ENCODE results near the gene GALNT17.

The GALNT17 gene

GRCh38 chr7:71404726-71405345 lies 272.9 kb downstream of the GALNT17 start:
- no peak for DNase-seq

GRCh38 chr7:71408271-71408670 lies 276.3 kb downstream of the GALNT17 start:
- DNase-seq: no peak

DNA sequence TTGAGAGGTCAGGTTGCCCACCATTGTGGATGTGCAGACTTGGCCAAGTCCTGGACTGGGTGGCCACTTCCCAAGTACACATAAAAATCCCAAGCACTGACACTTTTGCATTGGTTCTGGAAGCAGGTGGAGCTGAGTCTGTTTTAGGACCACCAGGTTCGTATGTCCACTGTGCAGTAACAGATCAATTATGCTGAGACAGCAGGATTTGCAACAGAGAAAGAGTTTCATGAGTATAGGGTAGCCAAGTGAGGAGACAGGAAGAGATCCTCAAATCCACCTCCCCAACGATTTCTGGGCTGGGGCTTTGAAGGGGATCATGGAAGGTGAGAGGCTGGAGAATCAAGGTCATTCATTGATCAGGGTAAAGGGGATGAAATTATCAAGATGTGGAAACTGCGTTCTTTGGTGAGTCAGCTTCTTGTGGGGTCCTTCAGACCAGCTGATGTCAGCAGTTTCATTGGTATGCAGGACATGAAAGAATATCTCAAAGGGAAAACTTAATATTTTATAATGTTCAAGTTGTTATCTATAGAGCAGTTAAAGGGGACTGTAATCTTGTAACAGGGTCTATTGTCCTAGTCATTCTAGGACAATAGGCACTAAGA lies 277.7 kb downstream of the GALNT17 start:
- DNase-seq: no peak

DNA sequence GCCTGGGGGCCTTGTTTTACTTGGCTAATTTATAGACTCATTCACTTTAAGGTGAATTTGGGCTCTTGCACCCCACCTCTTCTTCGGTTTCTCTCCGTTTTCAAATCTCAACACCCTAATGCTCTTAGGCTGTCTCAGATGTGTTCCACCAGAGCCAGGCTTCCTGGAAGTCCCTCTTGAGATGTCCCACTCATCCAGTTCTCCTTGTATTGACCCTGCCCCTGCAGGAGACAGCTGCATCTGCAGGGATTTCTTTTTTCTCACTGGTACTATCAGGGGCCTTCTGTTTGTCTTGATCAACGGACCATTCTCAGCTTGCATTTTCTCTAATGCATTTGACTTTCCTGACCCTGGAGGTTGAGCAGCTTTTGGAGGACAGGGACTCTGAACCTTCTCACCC lies 279.5 kb downstream of the GALNT17 start:
- no peak for DNase-seq

DNA sequence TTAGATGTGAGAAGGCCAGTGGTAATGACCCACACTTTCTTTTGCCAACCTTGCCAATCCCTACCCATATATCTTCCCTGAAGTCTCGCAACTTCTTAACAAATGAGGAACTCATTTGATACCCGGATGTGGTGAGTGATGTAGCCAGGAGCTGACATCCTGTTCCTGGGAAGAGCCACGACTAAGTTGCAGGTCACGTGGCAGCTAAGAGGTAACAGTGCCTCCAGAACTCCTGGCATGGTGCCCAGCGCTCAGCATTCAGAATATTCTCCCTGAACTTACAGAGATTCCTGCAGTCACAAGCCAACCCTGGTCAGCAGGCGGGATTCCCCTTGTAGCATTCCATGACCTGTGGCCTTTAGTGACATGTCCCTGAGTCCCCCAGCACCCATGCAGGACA lies 282.5 kb downstream of the GALNT17 start:
- no peak for DNase-seq

DNA sequence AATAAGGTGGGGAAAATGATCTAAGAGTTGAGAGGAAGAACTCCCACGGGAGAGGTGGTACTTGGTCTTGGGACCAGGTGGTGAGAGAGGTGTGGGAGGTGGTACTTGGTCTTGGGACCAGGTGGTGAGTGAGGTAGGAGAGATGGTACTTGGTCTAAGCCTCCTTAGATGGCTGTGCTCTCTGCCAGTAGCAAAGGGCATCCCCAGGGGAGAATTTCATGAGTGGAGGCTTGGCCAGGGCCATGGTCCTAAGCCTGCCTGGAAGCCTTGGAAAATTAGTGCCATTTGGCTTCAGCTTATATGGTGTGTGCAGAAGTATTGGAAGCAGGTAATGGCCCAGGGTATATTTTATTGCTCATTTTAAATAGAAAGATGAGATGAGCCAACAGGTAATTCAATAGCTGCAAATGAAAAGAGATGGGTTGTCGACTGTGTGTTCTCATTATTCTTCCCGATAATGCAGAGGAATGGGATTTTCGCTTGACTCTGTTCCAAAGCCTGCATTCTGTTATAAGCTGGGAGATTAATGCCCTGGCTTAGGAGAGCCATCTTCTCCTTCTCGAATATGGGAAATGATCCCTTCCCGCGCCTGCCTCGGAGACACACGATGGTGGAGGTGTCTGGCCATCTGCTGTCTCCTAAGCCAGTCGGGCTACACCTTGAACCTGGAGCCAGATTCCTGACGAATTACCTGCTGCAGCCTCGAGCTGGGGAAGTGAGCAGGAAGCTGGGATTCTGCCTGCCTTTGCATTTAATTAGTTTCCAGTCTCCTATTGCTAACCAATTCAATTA lies 287.8 kb downstream of the GALNT17 start:
- DNase-seq: no peak

GRCh38 chr7:71422104-71422503 lies 290.2 kb downstream of the GALNT17 start:
- no peak for DNase-seq

GRCh38 chr7:71424166-71425035 lies 292.5 kb downstream of the GALNT17 start:
- no peak for DNase-seq

DNA sequence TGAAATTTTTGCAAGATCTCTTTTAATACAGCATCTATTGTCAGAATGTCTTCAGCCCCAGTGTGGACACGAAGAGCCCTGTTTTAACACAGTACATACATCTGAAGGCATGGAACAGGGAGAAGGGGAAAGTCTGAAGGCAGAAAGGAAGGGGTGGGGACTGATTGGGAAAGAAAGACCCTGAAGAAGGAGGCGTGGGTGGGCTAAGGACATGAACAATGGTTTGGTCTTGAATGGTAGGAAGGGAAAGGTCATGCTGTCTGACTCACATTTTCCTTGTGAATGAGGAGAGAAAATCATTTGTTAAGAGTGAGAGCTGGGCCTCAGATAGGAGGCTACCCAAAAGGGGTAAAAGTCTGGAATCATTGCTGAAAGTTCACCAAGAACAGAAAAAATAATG lies 297.1 kb downstream of the GALNT17 start:
- DNase-seq: no peak

DNA sequence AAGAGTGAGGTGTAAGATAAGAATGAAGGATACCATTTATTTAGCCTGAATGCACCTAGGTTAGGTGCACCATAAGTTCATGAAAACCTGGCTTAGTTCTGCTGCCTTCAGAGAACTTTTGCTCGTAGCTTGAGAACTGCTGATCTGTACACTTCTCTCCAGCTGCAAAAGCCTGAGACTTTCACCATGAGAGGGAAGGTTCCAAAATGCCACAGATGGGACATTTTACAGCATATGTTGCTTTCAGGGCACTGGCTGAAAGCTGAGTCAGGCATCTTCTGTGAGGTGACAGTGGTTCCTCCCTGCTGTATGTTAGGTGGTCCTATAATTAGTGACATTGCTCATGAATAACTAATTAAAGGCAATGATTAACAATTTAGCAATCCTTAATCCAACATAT lies 298.3 kb downstream of the GALNT17 start:
- DNase-seq: no peak

DNA sequence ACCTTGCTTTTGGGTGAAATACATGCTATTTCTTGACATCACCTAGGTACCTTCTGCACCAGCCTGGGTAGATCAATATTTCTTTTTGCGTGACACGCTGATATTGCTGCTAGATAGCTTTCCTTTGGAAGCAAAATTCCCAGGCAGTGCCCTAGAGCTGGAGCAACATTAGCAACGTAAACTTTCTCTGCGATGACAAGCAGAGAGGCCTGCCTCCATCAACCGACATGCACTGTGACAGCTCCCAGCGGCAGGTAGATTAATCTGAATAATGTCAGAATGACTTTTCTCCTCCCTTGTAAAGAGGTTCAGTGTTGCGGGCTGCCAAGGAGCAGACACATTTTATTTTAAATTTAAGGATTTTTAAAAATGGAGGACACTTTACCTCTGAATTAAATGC lies 307.4 kb downstream of the GALNT17 start:
- no peak for DNase-seq

- DNase-seq: no peak
Measured at GRCh38 chr7:71442492-71443190, 310.7 kb downstream of the GALNT17 start.

DNA sequence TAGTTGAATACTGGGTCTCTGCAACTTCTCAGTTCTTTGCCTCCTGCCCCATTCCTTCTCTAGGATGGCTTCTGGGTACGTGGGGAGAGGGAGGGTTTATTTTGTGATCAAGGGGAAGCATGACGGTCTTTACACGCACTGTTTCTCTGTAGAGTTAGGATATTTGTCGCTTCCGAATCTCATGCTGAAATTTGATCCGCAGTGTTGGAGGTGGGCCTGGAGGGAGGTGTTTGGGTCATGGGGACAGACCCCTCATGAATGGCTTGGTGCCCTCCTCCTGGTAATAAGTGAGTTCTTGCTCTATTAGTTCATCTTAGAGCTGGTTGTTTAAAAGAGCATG lies 311.2 kb downstream of the GALNT17 start:
- DNase-seq: no peak

DNA sequence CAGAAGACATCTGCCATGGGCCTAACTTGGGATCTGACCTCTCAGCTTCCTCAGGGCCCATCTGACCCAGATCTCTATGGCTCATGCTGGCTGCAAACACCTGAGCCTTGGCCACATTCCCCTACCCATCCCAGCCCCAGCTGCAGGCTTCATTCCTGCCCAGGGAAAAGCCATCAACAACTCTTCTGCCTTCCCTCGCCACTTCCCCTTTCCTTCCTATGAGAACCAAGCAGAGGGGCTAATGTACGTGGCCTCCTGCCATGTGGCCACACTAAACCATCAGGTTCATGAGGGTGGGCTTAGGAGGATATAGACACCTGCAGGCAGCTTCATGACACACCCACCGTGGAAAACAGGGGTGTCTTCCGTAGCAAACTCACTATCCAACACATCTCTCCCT lies 312.2 kb downstream of the GALNT17 start:
- DNase-seq: no peak

GRCh38 chr7:71453630-71454029 lies 321.7 kb downstream of the GALNT17 start:
- no peak for DNase-seq

DNA sequence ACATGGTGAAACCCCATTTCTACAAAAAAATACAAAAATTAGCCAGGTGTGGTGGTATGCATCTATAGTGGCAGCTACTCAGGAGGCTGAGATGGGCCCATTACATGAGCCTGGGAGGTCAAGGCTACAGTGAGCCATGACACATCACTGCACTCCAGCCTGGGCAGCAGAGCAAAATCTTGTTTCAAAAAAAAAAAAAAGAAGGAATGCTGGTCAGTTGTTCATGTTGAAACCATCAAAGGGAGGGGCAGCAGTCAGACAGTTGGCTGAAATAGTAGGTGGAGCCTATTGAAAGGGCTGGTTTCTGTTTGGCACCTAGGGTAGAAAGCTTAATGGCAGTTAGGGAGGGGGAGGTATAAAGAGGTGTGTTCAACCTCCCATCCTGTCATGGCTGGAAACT lies 323.0 kb downstream of the GALNT17 start:
- no peak for DNase-seq

GRCh38 chr7:71457021-71457420 lies 325.1 kb downstream of the GALNT17 start:
- DNase-seq: no peak

GRCh38 chr7:71457846-71458590 lies 326.1 kb downstream of the GALNT17 start:
- no peak for DNase-seq

DNA sequence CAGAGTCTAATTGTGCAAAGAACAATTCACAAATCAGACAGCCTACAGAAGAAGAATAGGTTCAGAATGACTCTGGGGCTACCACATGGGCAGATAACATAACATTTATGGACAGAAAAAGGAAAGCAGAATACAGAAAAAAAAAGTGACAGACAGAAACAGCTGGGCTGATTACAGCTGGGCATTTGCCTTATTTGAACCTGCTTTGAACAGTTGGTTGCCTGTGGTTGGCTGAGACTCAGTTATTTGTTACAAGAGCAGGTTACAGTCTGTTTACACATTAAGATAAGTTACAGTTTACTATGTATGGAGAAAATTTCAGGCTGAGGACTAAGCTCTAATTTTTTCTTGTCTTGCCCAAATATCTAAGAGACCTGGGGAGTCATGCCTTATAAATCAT lies 327.2 kb downstream of the GALNT17 start:
- DNase-seq: no peak

DNA sequence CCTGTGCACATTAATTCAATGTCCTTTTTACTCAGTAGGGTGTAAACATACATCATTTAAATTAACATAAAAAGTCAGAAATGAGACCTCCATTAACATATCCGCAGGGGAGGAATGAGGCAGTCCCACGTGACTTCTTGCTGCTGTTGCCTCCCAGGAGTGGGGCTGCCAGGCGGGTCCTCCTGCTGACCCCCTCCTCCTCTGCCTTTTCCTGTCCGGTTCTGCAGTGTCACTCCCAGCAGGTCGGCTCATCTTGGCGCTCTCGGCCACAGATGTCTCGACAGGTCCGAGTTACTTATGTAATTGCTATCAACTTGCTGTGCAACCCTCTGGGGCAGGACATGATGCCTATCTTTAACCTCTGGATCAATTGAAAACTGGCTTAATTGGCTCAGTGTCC lies 329.6 kb downstream of the GALNT17 start:
- no peak for DNase-seq

DNA sequence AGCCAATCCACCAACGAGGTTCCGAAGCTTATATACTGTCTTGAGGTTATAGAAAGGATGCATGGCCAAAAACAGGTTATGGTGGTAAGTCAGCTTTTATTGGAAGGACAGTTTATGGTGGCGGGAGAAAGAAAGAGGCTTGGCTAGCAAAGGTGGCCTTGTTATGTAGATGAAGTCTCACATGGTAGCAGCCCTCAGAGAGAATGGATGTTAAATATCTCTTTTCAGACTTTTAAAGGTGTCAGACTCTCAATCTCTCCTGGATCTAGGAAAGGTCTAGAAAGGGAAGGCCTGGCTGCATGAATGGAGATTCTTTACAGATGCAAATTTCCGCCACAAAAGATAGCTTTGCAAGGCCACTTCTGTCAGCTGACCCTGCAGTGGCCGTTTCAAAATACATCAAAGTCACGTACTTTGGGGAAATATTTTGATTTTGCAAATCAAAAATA lies 333.8 kb downstream of the GALNT17 start:
- no peak for DNase-seq
